Coronary artery (tissue), 2 donors: ENCODE data around the gene PTPRD.

Experiments used
- DNase-seq: peaks from one replicate; pipeline ENCODE4 v3.0.0-alpha.2; 2017; ENCODE audit warnings: low spot score
- H3K27ac ChIP-seq, 2 donors: fragments of 200-600 bp; sonication (generic); one replicate each; pipeline ENCODE4 v1.5.1; 2016 to 2019
- H3K4me3 ChIP-seq: fragments of 200-600 bp; sonication (generic); 2 replicates; pipeline ENCODE4 v1.5.1; 2016; ENCODE audit warnings: mild to moderate bottlenecking, moderate library complexity
- CTCF ChIP-seq: fragments of 200-600 bp; sonication (generic); IDR thresholded peaks from one replicate; pipeline ENCODE4 v1.5.1; 2019; ENCODE audit warnings: antibody characterized with exemption

Gene PTPRD

GRCh38 chr9:8838136-8838535 lies 1774.7 kb downstream of the PTPRD start:
- TF ChIP-seq CTCF, result no peak
- no peak for DNase-seq
- no peak overlapping the region for H3K27ac ChIP-seq
- no peak overlapping the region for H3K4me3 ChIP-seq

GRCh38 chr9:8835291-8835690 lies 1777.5 kb downstream of the PTPRD start:
- no peak for TF ChIP-seq CTCF
- DNase-seq, result no peak
- H3K27ac ChIP-seq, result no peak overlapping the region
- H3K4me3 ChIP-seq, result no peak overlapping the region

DNA sequence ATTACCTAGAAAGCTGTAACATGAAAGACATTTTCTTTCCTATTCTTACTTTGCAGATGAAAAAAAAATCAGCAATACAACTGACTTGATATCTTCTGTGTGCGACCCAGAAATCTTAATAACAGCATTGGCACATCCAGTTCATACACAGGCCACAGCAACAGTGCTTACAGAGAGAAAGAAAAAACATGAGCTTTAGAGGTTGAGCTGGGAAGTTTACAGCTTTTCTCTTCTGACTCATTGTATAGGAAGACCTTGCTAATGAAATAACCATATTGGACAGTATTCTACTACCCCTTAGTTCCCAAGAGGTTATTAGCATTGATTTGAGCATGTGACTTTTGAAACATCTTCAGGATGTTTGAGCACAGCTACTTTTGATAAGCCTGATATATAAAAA lies 1779.8 kb downstream of the PTPRD start:
- DNase-seq, result no peak
- no peak for TF ChIP-seq CTCF
- Histone ChIP-seq H3K27ac (no peak overlapping the region), H3K4me3 (no peak overlapping the region)

DNA sequence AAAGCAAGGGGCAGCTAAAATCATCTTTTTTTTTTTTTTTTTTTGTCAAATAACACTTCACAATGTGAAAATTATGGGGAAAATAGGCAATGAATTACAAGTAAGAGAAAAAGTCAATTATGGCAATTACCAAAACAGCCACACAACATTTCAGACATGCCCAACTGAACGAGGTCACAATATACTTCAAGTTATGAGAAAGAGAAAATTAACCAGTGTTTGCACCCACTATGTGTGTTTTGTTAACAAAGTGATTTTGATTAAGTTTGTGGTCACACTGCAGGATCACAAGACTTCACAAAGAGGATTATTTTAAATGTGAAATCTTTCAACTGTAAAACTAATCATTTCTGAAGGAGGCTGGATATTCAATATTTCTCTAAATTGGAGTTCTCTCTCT lies 1780.4 kb downstream of the PTPRD start:
- DNase-seq, result no peak
- Histone ChIP-seq H3K27ac (no peak overlapping the region), H3K4me3 (no peak overlapping the region)
- no peak for TF ChIP-seq CTCF

GRCh38 chr9:8831568-8831967 lies 1781.2 kb downstream of the PTPRD start:
- no peak for DNase-seq
- TF ChIP-seq CTCF, result no peak
- Histone ChIP-seq H3K27ac (no peak overlapping the region), H3K4me3 (no peak overlapping the region)

DNA sequence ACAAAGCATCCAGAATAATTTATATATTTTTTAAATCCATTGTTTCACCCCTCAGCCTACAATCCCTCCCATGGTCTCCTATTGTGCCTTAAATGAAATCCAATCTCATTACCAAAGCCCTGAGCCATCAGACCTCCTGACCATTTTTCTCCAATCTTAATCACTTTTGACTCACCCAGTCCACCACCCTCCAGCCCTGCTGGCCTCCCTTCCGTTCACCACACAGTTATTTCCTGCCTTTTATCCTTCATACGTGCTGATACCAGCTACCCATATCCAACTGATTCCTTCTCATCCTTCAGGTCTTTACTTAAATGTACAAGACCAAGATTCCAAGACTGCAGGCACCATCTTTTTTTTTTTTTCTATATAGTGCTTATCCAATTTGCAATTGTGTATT lies 1786.5 kb downstream of the PTPRD start:
- H3K27ac ChIP-seq, result no peak overlapping the region
- no peak for TF ChIP-seq CTCF
- no peak for DNase-seq
- H3K4me3 ChIP-seq, result no peak overlapping the region

DNA sequence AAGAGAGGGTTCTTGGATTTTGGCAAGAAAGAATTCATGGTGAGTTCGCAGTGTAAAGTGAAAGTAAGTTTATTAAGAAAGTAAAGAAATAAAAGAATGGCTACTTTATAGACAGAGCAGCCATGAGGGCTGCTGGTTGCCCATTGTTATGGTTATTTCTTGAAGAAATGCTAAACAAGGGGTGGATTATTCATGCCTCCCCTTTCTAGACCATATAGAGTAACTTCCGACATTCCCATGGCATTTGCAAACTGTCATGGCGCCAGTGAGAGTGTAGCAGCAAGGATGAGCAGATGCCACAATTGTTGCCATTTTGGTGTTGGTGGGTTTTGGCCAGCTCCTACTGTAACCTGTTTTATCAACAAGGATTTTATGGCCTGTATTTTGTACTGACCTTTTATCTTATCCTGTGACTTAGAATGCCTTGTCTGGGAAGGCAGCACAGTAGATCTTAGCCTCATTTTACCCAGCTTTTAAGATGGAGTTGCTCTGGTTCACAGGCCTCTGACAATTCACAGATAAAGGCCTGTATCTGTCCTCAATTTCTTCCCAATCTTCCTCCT lies 1787.1 kb downstream of the PTPRD start:
- Histone ChIP-seq H3K4me3 (peak overlapping the region; percentile 47), H3K27ac (no peak overlapping the region)
- DNase-seq, result no peak
- no peak for TF ChIP-seq CTCF
